GM19099 (cell line): ENCODE measurements around the gene SRSF12.

Experiments
- POLR2A ChIP-seq: IDR thresholded peaks from 3 replicates; pipeline ENCODE4 v1.6.1; 2011; ENCODE audit warnings: low read depth; ENCODE audit not compliant: insufficient read length; ENCODE audit errors: extremely low read depth

SRSF12 gene

GRCh38 chr6:89084542-89084941 lies 33.3 kb downstream of the SRSF12 start:
- TF ChIP-seq POLR2A: no peak

DNA sequence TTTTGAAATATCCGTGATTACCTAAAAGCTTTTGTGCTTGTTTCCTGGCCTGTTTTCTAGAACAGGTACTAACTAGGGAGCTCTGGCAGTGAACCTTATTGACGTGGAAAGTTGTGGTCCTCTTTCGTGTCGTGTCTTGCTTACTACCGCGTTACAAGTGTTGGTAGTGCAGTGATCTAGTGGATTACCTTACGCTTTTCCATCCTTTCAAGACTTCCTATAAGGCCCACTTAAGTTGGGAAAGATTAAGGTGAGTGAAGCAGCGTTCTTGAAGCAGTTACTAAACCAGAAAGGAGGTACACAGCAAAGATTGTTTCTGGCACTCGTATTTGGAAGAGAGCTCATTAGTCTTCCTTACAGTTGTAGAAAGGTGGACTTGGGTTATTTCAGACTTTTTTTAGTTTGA lies 35.4 kb downstream of the SRSF12 start:
- no peak for TF ChIP-seq POLR2A

- peak; percentile 89 for TF ChIP-seq POLR2A
Measured at GRCh38 chr6:89081423-89082322, 36.2 kb downstream of the SRSF12 start.

DNA sequence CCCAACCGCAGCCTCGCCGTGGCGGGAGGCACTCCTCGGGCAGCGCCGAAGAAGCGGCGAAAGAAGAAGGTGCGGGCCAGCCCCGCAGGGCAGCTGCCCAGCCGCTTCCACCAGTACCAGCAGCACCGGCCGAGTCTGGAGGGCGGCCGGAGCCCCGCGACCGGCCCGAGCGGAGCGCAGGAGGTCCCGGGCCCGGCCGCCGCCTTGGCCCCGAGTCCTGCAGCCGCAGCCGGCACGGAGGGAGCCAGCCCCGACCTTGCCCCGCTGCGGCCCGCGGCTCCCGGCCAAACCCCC lies 36.8 kb downstream of the SRSF12 start:
- TF ChIP-seq POLR2A: no peak

DNA sequence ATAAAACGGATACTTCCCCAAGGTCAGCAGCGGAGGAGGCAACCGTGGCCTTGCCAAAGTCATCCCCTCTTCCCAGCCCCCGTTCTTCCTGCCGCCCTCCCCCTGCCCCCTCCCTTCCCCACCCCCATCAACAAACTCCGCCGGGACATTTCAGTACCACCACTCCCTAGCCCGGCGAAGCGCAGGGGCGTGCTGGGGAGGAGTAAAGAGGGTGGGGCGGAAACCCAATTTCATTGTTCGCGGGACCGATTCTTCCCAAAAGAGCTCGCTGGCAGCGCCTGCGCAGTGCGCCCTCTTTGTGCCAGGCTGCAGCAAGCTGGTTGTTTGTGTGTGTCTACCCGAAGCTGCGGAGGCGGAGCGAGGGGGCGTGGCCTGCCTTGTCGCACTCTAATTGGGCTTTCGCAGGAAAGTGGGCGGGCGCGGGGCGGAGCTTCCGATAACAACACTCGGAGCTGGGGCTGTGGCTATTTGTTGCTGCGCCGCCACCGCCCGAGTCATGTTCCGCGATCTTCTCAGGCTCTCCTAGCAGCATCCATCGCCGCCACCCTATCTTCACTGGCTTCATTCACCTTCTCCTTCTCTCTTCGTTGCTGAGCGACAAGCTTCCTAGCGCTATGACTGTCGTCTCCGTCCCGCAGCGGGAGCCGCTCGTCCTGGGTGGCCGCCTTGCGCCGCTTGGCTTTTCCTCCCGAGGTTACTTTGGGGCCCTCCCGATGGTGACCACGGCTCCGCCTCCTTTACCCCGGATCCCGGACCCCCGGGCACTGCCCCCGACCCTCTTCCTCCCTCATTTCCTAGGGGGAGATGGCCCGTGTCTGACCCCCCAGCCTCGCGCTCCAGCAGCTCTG lies 37.4 kb downstream of the SRSF12 start, which contains the start of gene PNRC1:
TSS of gene PNRC1 (plus strand) at position 471 of the 848 bp plus-strand sequence. CDS start at position 615, 144 bp downstream.
- TF ChIP-seq POLR2A: peak; percentile 98

GRCh38 chr6:89079511-89080234 lies 38.2 kb downstream of the SRSF12 start:
- TF ChIP-seq POLR2A: peak; percentile 14

DNA sequence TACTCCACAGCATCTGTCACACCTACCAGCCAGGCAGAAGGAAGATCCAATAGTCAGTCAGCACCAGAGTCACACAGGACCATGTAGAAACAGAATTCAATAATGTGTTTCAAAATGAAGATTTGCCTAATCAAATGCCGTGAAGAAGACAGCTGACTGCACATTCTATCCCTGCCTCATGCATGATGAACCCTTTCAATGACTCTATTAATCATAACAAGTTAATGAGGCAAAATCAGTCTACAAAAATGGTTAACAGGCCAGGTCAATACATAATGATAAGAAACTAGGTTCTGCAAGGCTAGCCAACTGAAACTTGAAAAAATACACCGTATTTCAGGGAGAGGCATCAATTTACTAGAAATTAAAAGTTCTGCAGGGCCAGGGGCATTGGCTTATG lies 44.0 kb downstream of the SRSF12 start:
- TF ChIP-seq POLR2A: no peak

DNA sequence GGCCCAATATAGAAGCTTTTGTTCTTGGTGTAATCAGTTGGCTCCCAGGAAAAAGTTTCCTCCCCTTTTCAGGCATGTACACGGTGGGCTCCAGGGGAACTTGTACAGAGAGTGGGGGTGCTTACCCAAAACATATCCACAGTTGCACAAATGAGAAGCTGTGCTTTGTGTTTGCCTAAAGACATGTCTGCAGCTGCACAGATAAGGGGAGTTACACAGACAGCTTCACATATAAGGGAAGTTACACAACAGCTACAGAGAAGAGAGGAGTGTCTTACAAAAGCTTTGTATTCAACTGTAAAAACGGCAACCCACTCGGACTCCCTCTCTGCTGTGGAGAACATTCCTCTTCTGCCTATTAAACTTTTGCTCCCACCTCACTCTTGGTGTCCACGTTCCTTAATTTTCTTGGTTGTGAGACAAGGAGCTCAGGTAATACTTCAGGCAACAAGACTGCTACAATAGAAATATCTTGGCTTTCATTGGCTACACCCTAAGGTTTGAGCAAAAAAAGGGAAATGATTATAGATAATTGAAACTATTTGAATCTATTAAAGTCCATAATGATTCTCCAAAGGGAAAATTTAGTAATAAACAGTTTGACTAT lies 44.8 kb downstream of the SRSF12 start:
- TF ChIP-seq POLR2A: no peak

DNA sequence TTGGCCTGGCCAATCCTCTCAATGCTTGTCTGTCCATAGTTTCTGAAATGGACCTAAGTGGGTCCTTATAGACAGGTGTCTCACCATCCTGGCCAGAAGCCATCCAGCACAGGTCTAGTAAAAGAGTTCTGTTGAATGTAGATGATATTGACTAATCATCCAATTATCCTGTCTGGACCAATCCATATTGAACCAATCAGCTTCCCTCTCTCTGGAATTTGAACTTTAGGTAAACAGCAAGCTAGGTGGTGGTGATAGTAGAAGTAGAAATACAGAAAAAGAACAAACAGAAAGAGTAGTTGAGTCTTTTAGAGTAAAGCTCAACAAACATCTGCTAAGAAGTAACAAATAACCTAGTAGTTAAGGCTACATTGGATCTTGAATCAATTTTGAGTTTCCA lies 46.8 kb downstream of the SRSF12 start:
- TF ChIP-seq POLR2A: no peak

GRCh38 chr6:89069536-89070163 lies 48.2 kb downstream of the SRSF12 start:
- no peak for TF ChIP-seq POLR2A

- TF ChIP-seq POLR2A: no peak
Measured at GRCh38 chr6:89068695-89069094, 49.2 kb downstream of the SRSF12 start.

- TF ChIP-seq POLR2A: no peak
Measured at GRCh38 chr6:89067796-89068195, 50.1 kb downstream of the SRSF12 start.

DNA sequence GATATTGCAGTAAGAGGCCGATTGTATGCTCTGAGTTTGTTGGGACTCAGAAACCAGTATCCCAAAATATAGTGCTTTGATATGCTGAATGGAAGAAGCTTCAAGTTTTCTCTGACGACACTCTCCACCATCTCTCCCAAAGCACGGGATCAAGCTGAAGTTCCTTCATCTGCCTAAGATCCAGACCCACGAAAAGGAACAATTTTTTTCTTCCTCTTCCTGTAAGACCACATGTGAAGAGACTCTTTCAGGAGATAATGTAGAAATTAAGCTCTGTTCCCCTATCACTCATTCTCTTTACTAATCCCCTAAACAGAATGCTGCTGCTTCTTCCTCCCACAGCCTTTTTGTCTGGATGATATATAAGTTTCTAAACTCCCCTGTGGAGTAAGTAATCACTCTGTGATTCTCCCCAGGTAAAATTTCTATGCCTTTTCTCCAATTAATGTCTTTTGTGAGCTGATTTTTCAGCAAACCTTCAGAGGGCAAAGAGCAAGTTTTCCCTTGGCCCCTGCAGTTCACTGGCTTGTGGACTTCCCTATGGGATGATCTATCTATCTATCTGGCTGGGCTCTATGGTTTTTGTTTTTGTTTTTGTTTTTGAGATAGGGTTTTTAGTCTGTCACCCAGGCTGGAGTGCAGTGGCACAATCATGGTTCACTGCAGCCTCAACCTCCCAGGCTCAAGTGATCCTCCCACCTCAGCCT lies 50.8 kb downstream of the SRSF12 start:
- no peak for TF ChIP-seq POLR2A

DNA sequence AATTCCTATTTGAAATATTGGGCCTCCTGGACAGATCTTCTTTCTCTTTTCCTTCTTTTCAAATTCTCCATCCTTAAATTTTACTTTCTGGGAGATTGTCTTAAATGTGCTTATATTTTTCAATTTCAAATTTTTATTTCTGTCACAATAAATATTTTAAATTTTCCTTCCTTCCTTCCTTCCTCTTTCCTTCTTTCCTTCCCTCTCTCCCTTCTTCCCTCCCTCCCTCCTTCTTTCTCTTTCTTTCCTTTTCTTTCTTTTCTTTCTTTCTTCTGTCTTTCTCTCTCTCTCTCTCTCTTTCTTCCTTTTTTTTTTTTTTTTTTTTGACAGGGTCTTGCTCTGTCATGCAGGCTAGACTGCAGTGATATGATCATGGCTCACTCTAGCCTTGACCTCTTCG lies 54.0 kb downstream of the SRSF12 start:
- no peak for TF ChIP-seq POLR2A

DNA sequence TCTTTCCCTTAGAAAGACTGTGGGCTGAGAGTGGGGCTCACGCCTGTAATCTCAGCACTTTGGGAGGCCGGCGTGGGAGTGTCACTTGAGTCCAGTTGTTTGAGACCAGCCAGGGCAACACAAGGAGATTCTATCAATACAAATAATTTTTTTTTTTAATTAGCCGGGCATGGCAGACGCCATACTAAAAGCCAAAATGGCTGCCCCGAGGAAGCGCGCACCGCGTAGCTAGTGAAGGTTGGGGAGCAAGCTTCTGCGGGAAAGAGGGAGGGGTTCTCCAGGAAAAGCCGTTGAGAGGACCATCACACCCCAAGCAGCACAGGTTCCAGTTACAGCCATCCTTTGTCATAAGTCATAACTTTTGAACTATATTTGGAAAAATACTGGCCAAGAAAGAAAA lies 58.6 kb downstream of the SRSF12 start:
- TF ChIP-seq POLR2A: no peak

DNA sequence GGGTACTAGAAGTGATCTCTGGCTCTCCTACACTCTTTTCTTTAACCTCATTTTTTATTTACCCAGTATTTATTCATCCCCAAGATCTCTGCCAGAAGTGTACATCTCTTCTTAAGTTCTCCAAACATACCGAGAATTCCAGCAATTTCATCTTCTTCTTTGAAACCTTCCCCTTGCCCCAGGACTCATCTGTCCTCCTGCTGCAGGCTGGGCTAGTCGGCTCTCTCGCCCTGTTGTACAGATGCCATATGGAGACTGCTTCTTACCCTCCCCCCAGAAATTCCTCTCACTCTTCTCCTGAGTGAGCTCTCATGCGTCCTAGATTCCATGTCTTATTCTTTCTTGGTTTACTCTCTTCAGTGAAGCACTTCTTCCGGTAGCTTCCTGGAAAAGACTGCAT lies 59.2 kb downstream of the SRSF12 start:
- TF ChIP-seq POLR2A: no peak
